ENCODE data around the gene ATP2B2.

DNA sequence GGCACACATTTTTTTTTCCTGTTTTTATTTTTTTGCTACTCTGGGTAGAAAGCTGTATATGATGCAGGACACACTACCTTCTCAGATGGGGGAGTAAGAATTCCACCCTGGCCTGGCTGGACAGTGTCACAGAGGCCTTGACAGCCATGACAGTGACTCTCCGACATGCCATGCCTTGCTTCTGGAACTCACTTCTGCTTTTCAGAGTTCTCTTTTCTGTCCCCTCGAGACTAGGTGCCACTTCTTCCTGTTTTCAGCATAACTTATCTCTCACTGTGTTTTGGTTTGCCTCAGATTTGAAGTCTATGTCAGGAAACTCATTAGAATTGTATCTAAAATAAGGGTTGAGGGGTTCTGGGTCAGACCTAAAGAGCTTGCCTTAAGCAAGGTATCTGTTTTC is 115.4 kb downstream of the ATP2B2 start:
- no peak for TF ChIP-seq CTCF (IDR thresholded peaks at IDR 0.05 in 4 of 5, conservative IDR thresholded peaks at IDR 0.05 in 1 of 5)
- TF ChIP-seq POLR2A (IDR thresholded peaks at IDR 0.05): no peak
